ENCODE measurements around the gene SEC16B. TPM values are rescaled to one million over a fixed set of nuclear protein-coding genes. Genes with fewer than 3 reads are reported as not detected.

SEC16B gene
- total and polyA plus RNA-seq, 2 of the 8 experiments (the other 6 are each of a cell fraction or from before 2014, with no cell fraction given): 0.56 to 0.94 TPM

- Histone ChIP-seq H3K9me3 (ENCODE audit: insufficient read depth in 2 of 2, low read depth in 1 of 2, low read length in 1 of 2) (no peaks in the 10 kb centered on the region), H4K5ac (ENCODE audit: insufficient read length, low read depth, low read length) (no peak overlapping the region), H3K4me3 (ENCODE audit: extremely low read depth in 1 of 4, insufficient read depth in 2 of 4, low read depth in 3 of 4, low read length in 4 of 4) (no peak overlapping the region), H2BK20ac (ENCODE audit: low read length) (no peak overlapping the region), H3K4me1 (replicated peaks in 1 of 4; ENCODE audit: control insufficient read depth in 3 of 4, insufficient read depth in 4 of 4, low read length in 3 of 4) (peaks cover 0 to 2% (median 0%) of the 10 kb centered on the region in 4 experiments; a peak in 1 of 7 replicates), H3K4me2 (ENCODE audit: insufficient read depth in 1 of 2, low read depth in 2 of 2, low read length in 2 of 2) (no peak overlapping the region), H3K18ac (ENCODE audit: extremely low read depth, low read length) (no peak overlapping the region), H2BK120ac (replicated peaks; ENCODE audit: low read depth, low read length) (no peak overlapping the region), H2AFZ (ENCODE audit: low read length) (peak overlapping the region; percentile 78; the same call in 1 of the 2 replicates), H3K36me3 (ENCODE audit: control insufficient read depth in 2 of 4, insufficient read depth in 4 of 4, low read length in 3 of 4) (no peaks in the 10 kb centered on the region), H3K79me2 (ENCODE audit: control insufficient read depth in 1 of 2, insufficient read depth in 2 of 2, low read length in 2 of 2) (no peaks in the 10 kb centered on the region), H2BK5ac (ENCODE audit: low read depth, low read length) (no peak overlapping the region), H2BK12ac (ENCODE audit: low read depth, low read length) (no peak overlapping the region), H4K20me1 (replicated peaks in 1 of 2; ENCODE audit: control insufficient read depth in 1 of 2, insufficient read depth in 2 of 2, low read length in 2 of 2) (no peaks in the 10 kb centered on the region), H2BK15ac (ENCODE audit: low read length) (no peak overlapping the region), H4K91ac (replicated peaks; ENCODE audit: insufficient read length, low read length) (peak overlapping the region; percentile 57), H3K27me3 (replicated peaks in 1 of 4; ENCODE audit: control insufficient read depth in 3 of 4, extremely low read depth in 1 of 4, insufficient read depth in 3 of 4, low read length in 3 of 4) (no peaks in the 10 kb centered on the region), H3K23ac (ENCODE audit: insufficient read length) (no peak overlapping the region), H3K27ac (ENCODE audit: low read depth, low read length) (no peak overlapping the region), H4K8ac (ENCODE audit: extremely low read depth, insufficient read depth, low read length) (no peak overlapping the region), H2AK5ac (ENCODE audit: low read depth, low read length) (no peak overlapping the region), H3K23me2 (ENCODE audit: low read depth, low read length) (no peaks in the 10 kb centered on the region), H3K79me1 (ENCODE audit: low read depth, low read length) (no peaks in the 10 kb centered on the region), H3K56ac (replicated peaks; ENCODE audit: insufficient read length, low read depth, low read length) (no peak overlapping the region), H3K9ac (replicated peaks in 1 of 4; ENCODE audit: extremely low read depth in 1 of 4, low read depth in 3 of 4, low read length in 3 of 4) (no peak overlapping the region), H3K14ac (ENCODE audit: insufficient read length) (no peak overlapping the region), H3K4ac (replicated peaks; ENCODE audit: insufficient read length, low read depth, low read length) (no peak overlapping the region)
- ChIA-PET CTCF (ENCODE audit: partially characterized antibody) (interaction anchor here (0.7 to 2.7 kb wide), 4 partner anchors 10 to 299 kb away, joined by 3 to 9 read pairs (median 4); no protein-coding TSS in a partner anchor), POLR2A (ENCODE audit: partially characterized antibody) (interaction anchor here (0.6 kb wide), 1 partner anchor 74 kb away, joined by 3 read pairs; no protein-coding TSS in a partner anchor)
- FAIRE-seq (no peak), DNase-seq (ENCODE audit: low read depth in 1 of 2, low spot score in 2 of 2) (peak; percentile 21 to 56)
- 76% methylated on average over 3 of the region's 3 CpGs; no CpG with 5 or more reads in 1 of the 2 experiments for WGBS, 2 experiments (ENCODE audit: extremely low coverage in 1 of 2, insufficient coverage in 1 of 2, insufficient read length in 1 of 2, insufficient replicate concordance in 2 of 2, low coverage in 1 of 2, low lambda C conversion rate in 2 of 2, missing lambda C conversion rate in 1 of 2)
- TF ChIP-seq BRCA1 (IDR thresholded peaks at IDR 0.05; ENCODE audit: low read depth, low read length) (no peak), EZH2 (IDR thresholded peaks at IDR 0.05; ENCODE audit: low read depth, low read length, severe bottlenecking) (no peak), EP300 (IDR thresholded peaks at IDR 0.05; ENCODE audit: borderline replicate concordance in 1 of 2, low read depth in 2 of 2, low read length in 2 of 2) (no peak), SIX5 (IDR thresholded peaks at IDR 0.05; ENCODE audit: low read depth, low read length) (peak; percentile 79), ATF2 (IDR thresholded peaks at IDR 0.05; ENCODE audit: low read length) (no peak), EGR1 (IDR thresholded peaks at IDR 0.05; ENCODE audit: borderline replicate concordance, low read depth, low read length) (no peak), CBX8 (IDR thresholded peaks at IDR 0.05; ENCODE audit: borderline replicate concordance, low read depth, low read length) (no peak), RAD21 (IDR thresholded peaks at IDR 0.05 in 1 of 2, conservative IDR thresholded peaks at IDR 0.05 in 1 of 2; ENCODE audit: low read depth in 2 of 2, low read length in 2 of 2) (no peak), MAFK (IDR thresholded peaks at IDR 0.05; ENCODE audit: low read depth, low read length) (0 out of 2 replicates have a peak, but pooled peaks have one; percentile 4), CTBP2 (IDR thresholded peaks at IDR 0.05; ENCODE audit: borderline replicate concordance, insufficient read depth, insufficient read length, low read length) (no peak), CHD2 (IDR thresholded peaks at IDR 0.05; ENCODE audit: low read length) (no peak), TAF1 (IDR thresholded peaks at IDR 0.05; ENCODE audit: low read depth, low read length) (no peak)
Measured at GRCh38 chr1:177984136-177984525, 14.3 kb upstream of the SEC16B start.

All from H1 (cell line).